ENCODE results near the gene NUDT19.

NUDT19 gene

DNA sequence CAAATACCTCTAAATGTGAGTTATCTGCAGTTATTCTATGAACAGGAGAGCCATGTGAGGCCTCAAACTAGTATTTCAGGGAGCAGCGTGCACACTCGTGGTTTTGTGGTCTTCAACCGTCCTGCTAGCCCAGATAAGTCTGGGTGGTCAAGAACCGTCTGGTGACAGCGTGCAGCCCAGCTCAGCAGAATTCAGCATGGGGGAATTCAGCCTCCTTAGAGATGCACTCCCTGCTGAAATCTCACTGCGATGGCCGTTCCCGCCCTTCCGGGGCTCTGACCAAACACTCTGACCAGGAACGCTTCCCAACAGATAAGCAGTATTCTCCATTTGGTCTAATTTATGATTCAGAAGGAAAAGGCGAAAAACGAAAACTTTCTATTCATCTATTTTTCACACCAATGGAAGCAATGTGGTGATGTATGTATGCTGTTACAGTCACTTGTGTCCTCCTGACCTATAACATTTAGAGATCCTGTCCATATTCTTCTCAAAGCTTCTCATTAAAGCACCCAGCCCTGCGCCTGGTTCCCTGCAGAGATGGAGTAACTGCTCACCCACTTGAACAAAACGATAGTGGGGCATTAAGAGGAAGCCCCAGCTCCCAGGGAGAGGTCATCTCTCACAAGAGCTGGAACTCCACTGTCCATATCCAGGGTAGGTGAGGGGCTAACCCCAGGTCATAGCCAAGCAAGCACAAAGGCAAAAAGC, 19.6 kb upstream of the NUDT19 start:
- no peak for TF ChIP-seq EZH2phosphoT487 (IDR thresholded peaks at IDR 0.05; ENCODE audit: borderline replicate concordance)
- TF ChIP-seq, protein P1, sequence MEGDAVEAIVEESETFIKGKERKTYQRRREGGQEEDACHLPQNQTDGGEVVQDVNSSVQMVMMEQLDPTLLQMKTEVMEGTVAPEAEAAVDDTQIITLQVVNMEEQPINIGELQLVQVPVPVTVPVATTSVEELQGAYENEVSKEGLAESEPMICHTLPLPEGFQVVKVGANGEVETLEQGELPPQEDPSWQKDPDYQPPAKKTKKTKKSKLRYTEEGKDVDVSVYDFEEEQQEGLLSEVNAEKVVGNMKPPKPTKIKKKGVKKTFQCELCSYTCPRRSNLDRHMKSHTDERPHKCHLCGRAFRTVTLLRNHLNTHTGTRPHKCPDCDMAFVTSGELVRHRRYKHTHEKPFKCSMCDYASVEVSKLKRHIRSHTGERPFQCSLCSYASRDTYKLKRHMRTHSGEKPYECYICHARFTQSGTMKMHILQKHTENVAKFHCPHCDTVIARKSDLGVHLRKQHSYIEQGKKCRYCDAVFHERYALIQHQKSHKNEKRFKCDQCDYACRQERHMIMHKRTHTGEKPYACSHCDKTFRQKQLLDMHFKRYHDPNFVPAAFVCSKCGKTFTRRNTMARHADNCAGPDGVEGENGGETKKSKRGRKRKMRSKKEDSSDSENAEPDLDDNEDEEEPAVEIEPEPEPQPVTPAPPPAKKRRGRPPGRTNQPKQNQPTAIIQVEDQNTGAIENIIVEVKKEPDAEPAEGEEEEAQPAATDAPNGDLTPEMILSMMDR (conservative IDR thresholded peaks at IDR 0.05; ENCODE audit: low read length) = no peak
- no peak overlapping the region for H2AFZ ChIP-seq (ENCODE audit: low read length)
- H3K9me3 ChIP-seq (ENCODE audit: insufficient read depth, low read depth, low read length) = no peaks in the 10 kb centered on the region
- H3K9me2 ChIP-seq (replicated peaks; ENCODE audit: low read depth, low read length) = no peaks in the 10 kb centered on the region
- peaks cover 1% of the 10 kb centered on the region; the same call in 1 of the 2 replicates for H3K36me3 ChIP-seq (ENCODE audit: insufficient read depth, low read length)
- H3K4me3 ChIP-seq (ENCODE audit: low read length, poor library complexity, severe bottlenecking) = peak overlapping the region; percentile 99
- H3K4me2 ChIP-seq (ENCODE audit: low read depth, low read length, poor library complexity, severe bottlenecking) = peak overlapping the region; percentile 90
- peak overlapping the region; percentile 82 for H3K9ac ChIP-seq (ENCODE audit: low read depth, low read length, poor library complexity, severe bottlenecking)
- peaks cover 79% of the 10 kb centered on the region for H3K79me2 ChIP-seq (ENCODE audit: insufficient read depth, low read length)
- H3K4me1 ChIP-seq (ENCODE audit: insufficient read depth, low read length, poor library complexity, severe bottlenecking) = peaks cover 51% of the 10 kb centered on the region
- H4K20me1 ChIP-seq (ENCODE audit: insufficient read depth, low read length, poor library complexity, severe bottlenecking) = peaks cover 64% of the 10 kb centered on the region
- no peaks in the 10 kb centered on the region for H3F3A ChIP-seq (ENCODE audit: low read depth)
- no peaks in the 10 kb centered on the region for H3K27me3 ChIP-seq (ENCODE audit: insufficient read depth, low read length, poor library complexity, severe bottlenecking)

GRCh38 chr19:32672841-32673240, 18.8 kb upstream of the NUDT19 start:
- Histone ChIP-seq H3K79me2 (ENCODE audit: insufficient read depth, low read length) (peaks cover 71% of the 10 kb centered on the region), H3K36me3 (ENCODE audit: insufficient read depth, low read length) (no peaks in the 10 kb centered on the region), H3K9me2 (replicated peaks; ENCODE audit: low read depth, low read length) (no peaks in the 10 kb centered on the region), H2AFZ (ENCODE audit: low read length) (no peak overlapping the region), H3K4me3 (ENCODE audit: low read length, poor library complexity, severe bottlenecking) (peak overlapping the region; percentile 99), H4K20me1 (ENCODE audit: insufficient read depth, low read length, poor library complexity, severe bottlenecking) (peaks cover 56% of the 10 kb centered on the region), H3K9ac (ENCODE audit: low read depth, low read length, poor library complexity, severe bottlenecking) (peak overlapping the region; percentile 82), H3K4me1 (ENCODE audit: insufficient read depth, low read length, poor library complexity, severe bottlenecking) (peaks cover 48% of the 10 kb centered on the region), H3F3A (ENCODE audit: low read depth) (no peaks in the 10 kb centered on the region), H3K9me3 (ENCODE audit: insufficient read depth, low read depth, low read length) (no peaks in the 10 kb centered on the region), H3K27me3 (ENCODE audit: insufficient read depth, low read length, poor library complexity, severe bottlenecking) (no peaks in the 10 kb centered on the region), H3K4me2 (ENCODE audit: low read depth, low read length, poor library complexity, severe bottlenecking) (peak overlapping the region; percentile 90)
- TF ChIP-seq EZH2phosphoT487 (IDR thresholded peaks at IDR 0.05; ENCODE audit: borderline replicate concordance) = no peak
- TF ChIP-seq, protein P1 (conservative IDR thresholded peaks at IDR 0.05; ENCODE audit: low read length) = no peak

DNA sequence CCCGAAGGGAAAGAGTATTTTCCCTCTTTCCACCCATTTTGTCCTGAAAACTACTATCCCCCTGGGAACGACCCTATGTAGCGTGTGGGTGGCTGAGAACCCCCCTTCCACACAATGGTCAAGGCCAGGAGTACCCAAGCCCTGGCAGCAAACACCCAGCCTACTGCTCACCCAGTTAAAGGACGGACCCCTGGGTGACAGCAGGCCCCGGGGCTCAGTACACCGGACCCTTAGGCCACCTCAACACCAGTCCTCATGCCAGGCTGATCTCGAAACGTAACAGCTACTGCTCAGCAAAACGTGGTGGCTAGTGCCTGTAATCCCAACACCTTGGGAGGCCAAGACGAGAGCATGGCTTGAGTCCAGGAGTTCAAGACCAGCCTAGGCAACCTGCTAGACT, 18.0 kb upstream of the NUDT19 start:
- H3K4me3 ChIP-seq (ENCODE audit: low read length, poor library complexity, severe bottlenecking) = peak overlapping the region; percentile 99
- peak overlapping the region; percentile 82 for H3K9ac ChIP-seq (ENCODE audit: low read depth, low read length, poor library complexity, severe bottlenecking)
- H3K4me1 ChIP-seq (ENCODE audit: insufficient read depth, low read length, poor library complexity, severe bottlenecking) = peaks cover 42% of the 10 kb centered on the region
- H3K27me3 ChIP-seq (ENCODE audit: insufficient read depth, low read length, poor library complexity, severe bottlenecking) = no peaks in the 10 kb centered on the region
- no peaks in the 10 kb centered on the region for H3F3A ChIP-seq (ENCODE audit: low read depth)
- no peaks in the 10 kb centered on the region for H3K9me2 ChIP-seq (replicated peaks; ENCODE audit: low read depth, low read length)
- H3K4me2 ChIP-seq (ENCODE audit: low read depth, low read length, poor library complexity, severe bottlenecking) = peak overlapping the region; percentile 90
- H4K20me1 ChIP-seq (ENCODE audit: insufficient read depth, low read length, poor library complexity, severe bottlenecking) = peaks cover 49% of the 10 kb centered on the region
- H2AFZ ChIP-seq (ENCODE audit: low read length) = no peak overlapping the region
- H3K36me3 ChIP-seq (ENCODE audit: insufficient read depth, low read length) = no peaks in the 10 kb centered on the region
- TF ChIP-seq, protein P1 (conservative IDR thresholded peaks at IDR 0.05; ENCODE audit: low read length) = no peak
- TF ChIP-seq EZH2phosphoT487 (IDR thresholded peaks at IDR 0.05; ENCODE audit: borderline replicate concordance) = no peak
- no peaks in the 10 kb centered on the region for H3K9me3 ChIP-seq (ENCODE audit: insufficient read depth, low read depth, low read length)
- peaks cover 63% of the 10 kb centered on the region for H3K79me2 ChIP-seq (ENCODE audit: insufficient read depth, low read length)
